Erythroblast (primary cell): ENCODE measurements around the gene TMEM89.
A peak's percentile ranks its signal among the peaks of the same experiment; 100 is the strongest.

ENCODE experiments used
- DNase-seq, 2 experiments: peaks; one replicate each; lab custom pipeline; 2025; lab: John Stamatoyannopoulos, UW
- GATA1 ChIP-seq: IDR thresholded peaks from 2 replicates; pipeline ENCODE4 v1.6.1; 2011; ENCODE audit warnings: low read depth, mild to moderate bottlenecking, control low read depth, low read length, moderate library complexity
- POLR2A ChIP-seq: IDR thresholded peaks from 2 replicates; pipeline ENCODE4 v1.6.1; 2011; ENCODE audit warnings: mild to moderate bottlenecking, low read length

The TMEM89 gene

GRCh38 chr3:48634661-48635221, 13.2 kb upstream of the TMEM89 start:
- TF ChIP-seq GATA1: no peak
- TF ChIP-seq POLR2A: no peak
- peak; percentile 61 to 64 for DNase-seq

DNA sequence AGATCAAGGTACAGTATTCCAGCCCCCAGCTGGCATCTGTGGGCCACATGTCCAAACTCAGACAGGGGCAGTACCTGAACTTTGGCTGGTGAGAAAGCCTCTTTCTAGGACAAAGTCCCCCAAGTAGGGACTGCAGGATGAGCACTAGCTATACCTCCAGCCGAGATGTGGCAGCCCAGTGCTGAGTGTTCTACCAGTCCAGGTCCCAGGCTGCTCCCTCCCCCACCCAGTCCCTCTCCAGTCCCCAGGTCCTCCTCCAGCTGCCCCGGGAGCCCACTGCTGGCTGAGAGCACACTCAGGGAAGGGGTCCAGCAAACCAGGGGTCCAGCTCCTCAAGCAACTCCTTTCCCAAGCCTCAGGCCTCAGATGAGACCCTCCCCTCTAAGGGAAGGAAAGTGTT, 12.2 kb upstream of the TMEM89 start:
- no peak for TF ChIP-seq POLR2A
- no peak for TF ChIP-seq GATA1

DNA sequence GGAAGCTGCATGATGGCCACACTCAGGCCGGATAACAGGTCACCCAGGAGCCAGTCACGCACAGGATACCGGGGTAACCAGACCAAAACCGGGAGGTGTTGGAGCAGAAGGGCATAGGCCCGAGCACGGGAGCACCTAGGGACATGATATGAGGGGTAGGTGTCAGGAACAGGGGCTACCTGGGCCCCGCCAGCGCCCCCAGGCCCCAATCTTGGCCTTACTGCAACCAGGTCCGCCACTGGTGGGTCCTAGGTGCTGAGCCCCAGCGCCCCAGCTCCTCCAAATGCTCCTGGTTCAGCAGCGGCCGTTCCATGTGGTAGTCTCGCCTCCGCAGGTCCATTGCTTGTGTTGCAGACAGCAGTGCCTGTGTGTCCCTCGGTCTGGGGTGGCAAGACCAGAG, 11.7 kb upstream of the TMEM89 start:
- TF ChIP-seq POLR2A: no peak
- no peak for TF ChIP-seq GATA1
- no peak for DNase-seq

More for the DNA sequence above, 12.2 kb upstream of the TMEM89 start:
- DNase-seq: no peak

GRCh38 chr3:48631516-48632448, 10.2 kb upstream of the TMEM89 start:
- DNase-seq: no peak
- no peak for TF ChIP-seq GATA1
- TF ChIP-seq POLR2A: no peak

GRCh38 chr3:48630833-48631232, 9.3 kb upstream of the TMEM89 start:
- DNase-seq: no peak
- TF ChIP-seq GATA1: no peak
- TF ChIP-seq POLR2A: no peak

GRCh38 chr3:48630407-48630806, 8.8 kb upstream of the TMEM89 start:
- TF ChIP-seq GATA1: no peak
- no peak for TF ChIP-seq POLR2A
- DNase-seq: no peak

- TF ChIP-seq GATA1 (no peak), POLR2A (no peak)
- no peak for DNase-seq
Observed at GRCh38 chr3:48629894-48630293, 8.3 kb upstream of the TMEM89 start.

DNA sequence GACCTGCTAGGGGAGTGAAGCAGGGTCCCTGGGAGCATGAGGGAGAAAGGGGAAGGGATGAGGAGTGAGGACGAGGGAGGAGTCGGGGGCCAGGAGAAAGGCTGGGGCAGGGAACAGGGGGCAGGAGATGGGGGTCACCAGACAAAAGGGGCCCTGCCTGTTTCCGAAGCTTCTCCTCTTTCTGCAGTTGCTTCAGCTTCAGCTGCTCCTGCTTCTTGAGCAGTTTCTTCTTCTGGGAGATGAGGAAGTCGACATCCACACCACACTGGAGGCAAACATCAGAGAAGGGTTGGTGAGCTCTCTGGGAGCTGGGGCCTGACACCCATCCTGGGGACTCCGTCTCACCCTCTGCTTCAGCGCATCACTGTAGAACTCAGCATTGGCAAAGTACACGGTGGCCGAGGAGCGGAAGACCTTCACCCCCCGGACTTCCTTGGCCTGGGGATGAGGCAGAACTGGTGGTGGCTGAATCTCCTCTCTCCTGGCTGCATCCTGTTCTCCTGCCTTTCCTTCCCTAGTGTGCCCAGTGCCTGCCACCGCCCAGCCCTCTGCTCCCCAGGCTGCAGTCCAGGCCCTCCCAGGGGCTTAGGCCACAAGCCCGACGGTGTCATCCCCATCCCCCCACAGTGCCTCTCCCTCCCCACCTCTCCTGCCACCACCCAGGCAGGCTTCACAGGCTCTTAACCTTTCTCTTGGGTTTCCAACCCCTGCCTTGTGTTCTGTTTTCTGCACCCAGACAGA, 6.9 kb upstream of the TMEM89 start:
- TF ChIP-seq GATA1: no peak
- TF ChIP-seq POLR2A: no peak
- no peak for DNase-seq

- no peak for DNase-seq
- TF ChIP-seq GATA1 (no peak), POLR2A (no peak)
Observed at GRCh38 chr3:48625600-48625999, 4.0 kb upstream of the TMEM89 start.

- no peak for DNase-seq
- TF ChIP-seq POLR2A (no peak), GATA1 (no peak)
Observed at GRCh38 chr3:48624767-48625166, 3.2 kb upstream of the TMEM89 start.

DNA sequence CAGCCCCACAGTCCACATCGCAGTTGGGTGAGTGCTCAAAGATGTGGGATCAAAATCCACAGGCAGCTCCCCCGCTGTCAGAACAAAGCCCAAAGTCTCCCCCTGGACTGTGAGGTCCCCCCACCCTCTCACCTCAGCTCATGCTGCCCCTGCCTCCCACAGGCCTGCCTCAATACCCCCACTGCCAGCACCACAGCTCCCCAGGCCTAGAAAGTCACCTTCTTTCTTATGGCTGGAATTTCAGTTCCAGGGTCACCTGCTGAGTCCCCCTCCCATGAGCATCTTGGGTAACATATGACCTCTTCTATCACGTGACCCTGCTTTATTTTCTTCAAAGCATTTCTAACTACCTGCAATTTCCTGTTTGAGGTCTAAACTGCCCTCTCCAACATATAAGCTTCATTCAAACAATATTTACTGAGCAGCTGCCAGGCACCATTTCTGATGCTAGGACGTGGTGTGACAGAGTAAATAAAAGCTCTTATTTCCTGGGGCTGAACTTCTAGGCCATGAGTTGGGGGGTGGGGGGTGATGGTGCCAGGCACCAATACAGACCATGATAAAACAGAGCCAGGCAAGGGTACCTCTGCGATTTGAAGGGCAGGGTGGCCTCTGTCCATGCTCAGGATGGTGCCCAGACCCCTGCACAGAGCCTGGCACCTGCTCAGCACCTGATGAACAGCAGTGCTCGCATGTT, 2.4 kb upstream of the TMEM89 start:
- no peak for TF ChIP-seq POLR2A
- no peak for TF ChIP-seq GATA1
- no peak for DNase-seq

DNA sequence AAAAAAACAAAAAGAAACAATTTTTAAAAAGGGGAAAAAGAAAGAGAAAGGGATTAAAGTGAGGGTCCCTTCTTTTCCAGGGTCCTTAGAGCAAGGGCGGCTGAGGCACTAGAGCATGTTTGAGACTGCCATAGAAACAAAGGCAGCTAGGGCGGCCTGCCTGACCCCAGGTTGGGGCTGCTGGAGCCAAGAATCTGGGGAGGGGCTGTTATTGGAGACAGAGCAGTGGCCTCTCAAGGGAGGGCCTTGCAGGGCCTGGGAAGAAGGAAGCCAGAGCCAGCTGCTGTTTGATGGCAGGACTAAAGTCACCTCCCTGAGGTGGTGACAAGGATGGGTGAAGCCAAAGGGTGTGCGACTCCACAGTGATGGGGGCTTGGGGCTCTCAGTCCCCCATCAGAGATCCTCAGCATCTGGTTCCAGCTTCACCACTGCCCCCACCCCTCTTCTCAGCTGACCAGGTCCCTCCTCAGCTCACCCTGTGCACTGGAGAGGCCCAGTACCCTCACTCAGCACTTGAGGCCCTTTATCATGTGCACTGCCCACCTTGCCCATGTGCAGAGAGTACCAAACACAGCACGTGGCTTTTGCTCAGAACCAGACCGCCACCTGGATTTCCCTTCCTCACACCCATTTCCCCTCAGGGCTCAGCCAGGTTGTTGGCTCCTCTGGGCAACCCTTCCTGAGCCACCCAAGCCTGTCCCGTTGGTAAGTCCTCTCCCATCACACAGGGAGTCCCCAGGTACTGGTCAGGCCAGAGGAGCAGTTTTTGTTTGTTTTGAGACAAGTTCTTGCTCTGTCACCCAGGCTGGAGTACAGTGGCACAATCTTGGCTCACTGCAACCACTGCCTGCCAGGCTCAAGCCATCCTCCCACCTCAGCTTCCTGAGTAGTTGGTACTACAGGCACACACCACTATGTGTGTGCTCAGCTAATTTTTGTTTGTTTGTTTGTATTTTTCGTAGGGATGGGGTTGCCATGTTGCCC, 1.7 kb downstream of the TMEM89 start:
- TF ChIP-seq GATA1 (no peak), POLR2A (no peak)
- DNase-seq: no peak

- TF ChIP-seq GATA1: no peak
- no peak for TF ChIP-seq POLR2A
- peak in 1 of 2 experiments; percentile 15 for DNase-seq
Observed at GRCh38 chr3:48617559-48617958, 4.0 kb downstream of the TMEM89 start.
